T-helper 2 cell (primary cell): ENCODE data around the gene CDC27.
"Not testable (repeated sequence)": the region's sequence is repeated elsewhere in the genome, so short reads cannot be mapped to it uniquely, and the experiment has no call there.

ENCODE experiments used
- DNase-seq, 5 experiments: peaks; one replicate each; pipeline versions ENCODE4 v3.0.0 to v3.0.0-alpha.2; 2012 to 2022
- total RNA-seq, 2 donors: gene quantifications; one replicate each; lab custom pipeline; 2026; lab: John Stamatoyannopoulos, UW

CDC27 gene
- 56.7 to 79.7 reads per million in 2 donors for total RNA-seq

GRCh38 chr17:47188876-47189731 lies at the start of gene CDC27:
CDC27 (minus strand) TSS chr17:47189295; CDS start chr17:47189172, 123 bp downstream.
- DNase-seq: peak; percentile 97 to 100 (median 98)

- DNase-seq: no peak
Observed at GRCh38 chr17:47238321-47239010, 49.4 kb upstream of the CDC27 start.

- no peak for DNase-seq
Observed at GRCh38 chr17:47237841-47238240, 48.7 kb upstream of the CDC27 start.

GRCh38 chr17:47235923-47236322 lies 46.8 kb upstream of the CDC27 start:
- no peak for DNase-seq

GRCh38 chr17:47235506-47235905 lies 46.4 kb upstream of the CDC27 start:
- no peak for DNase-seq

GRCh38 chr17:47232465-47232864 lies 43.4 kb upstream of the CDC27 start:
- DNase-seq: no peak

- DNase-seq: no peak
Observed at GRCh38 chr17:47231866-47232265, 42.8 kb upstream of the CDC27 start.

- no peak for DNase-seq
Observed at GRCh38 chr17:47231334-47231733, 42.2 kb upstream of the CDC27 start.

- DNase-seq: no peak
Observed at GRCh38 chr17:47230864-47231263, 41.8 kb upstream of the CDC27 start.

GRCh38 chr17:47229535-47230443 lies 40.7 kb upstream of the CDC27 start:
- DNase-seq: peak in 4 of 5 experiments; percentile 47 to 83 (median 50)

- no peak for DNase-seq
Observed at GRCh38 chr17:47227862-47228261, 38.8 kb upstream of the CDC27 start.

- no peak for DNase-seq
Observed at GRCh38 chr17:47225911-47226688, 37.0 kb upstream of the CDC27 start.

GRCh38 chr17:47225436-47225858 lies 36.4 kb upstream of the CDC27 start:
- no peak for DNase-seq

- no peak for DNase-seq
Observed at GRCh38 chr17:47224966-47225365, 35.9 kb upstream of the CDC27 start.

GRCh38 chr17:47224077-47224476 lies 35.0 kb upstream of the CDC27 start:
- DNase-seq: not testable (repeated sequence)

- DNase-seq: no peak
Observed at GRCh38 chr17:47223460-47223859, 34.4 kb upstream of the CDC27 start.

- DNase-seq: no peak
Observed at GRCh38 chr17:47223007-47223406, 33.9 kb upstream of the CDC27 start.

GRCh38 chr17:47222047-47222446 lies 33.0 kb upstream of the CDC27 start:
- DNase-seq: no peak

- no peak for DNase-seq
Observed at GRCh38 chr17:47221154-47221553, 32.1 kb upstream of the CDC27 start.

GRCh38 chr17:47220531-47220999 lies 31.5 kb upstream of the CDC27 start:
- DNase-seq: peak in 2 of 5 experiments; percentile 60 to 64

- no peak for DNase-seq
Observed at GRCh38 chr17:47219621-47220475, 30.8 kb upstream of the CDC27 start.
